Activated CD4-positive, alpha-beta T cell treated with anti-CD3 and anti-CD28 coated beads for 4 hours (primary cell): ENCODE results near the gene PGF.
"Not testable (repeated sequence)": the region's sequence is repeated elsewhere in the genome, so short reads cannot be mapped to it uniquely, and the experiment has no call there.

Source experiments
- DNase-seq, 2 donors: peaks; one replicate each; pipeline ENCODE4 v3.0.0-alpha.2; 2020

The PGF gene

DNA sequence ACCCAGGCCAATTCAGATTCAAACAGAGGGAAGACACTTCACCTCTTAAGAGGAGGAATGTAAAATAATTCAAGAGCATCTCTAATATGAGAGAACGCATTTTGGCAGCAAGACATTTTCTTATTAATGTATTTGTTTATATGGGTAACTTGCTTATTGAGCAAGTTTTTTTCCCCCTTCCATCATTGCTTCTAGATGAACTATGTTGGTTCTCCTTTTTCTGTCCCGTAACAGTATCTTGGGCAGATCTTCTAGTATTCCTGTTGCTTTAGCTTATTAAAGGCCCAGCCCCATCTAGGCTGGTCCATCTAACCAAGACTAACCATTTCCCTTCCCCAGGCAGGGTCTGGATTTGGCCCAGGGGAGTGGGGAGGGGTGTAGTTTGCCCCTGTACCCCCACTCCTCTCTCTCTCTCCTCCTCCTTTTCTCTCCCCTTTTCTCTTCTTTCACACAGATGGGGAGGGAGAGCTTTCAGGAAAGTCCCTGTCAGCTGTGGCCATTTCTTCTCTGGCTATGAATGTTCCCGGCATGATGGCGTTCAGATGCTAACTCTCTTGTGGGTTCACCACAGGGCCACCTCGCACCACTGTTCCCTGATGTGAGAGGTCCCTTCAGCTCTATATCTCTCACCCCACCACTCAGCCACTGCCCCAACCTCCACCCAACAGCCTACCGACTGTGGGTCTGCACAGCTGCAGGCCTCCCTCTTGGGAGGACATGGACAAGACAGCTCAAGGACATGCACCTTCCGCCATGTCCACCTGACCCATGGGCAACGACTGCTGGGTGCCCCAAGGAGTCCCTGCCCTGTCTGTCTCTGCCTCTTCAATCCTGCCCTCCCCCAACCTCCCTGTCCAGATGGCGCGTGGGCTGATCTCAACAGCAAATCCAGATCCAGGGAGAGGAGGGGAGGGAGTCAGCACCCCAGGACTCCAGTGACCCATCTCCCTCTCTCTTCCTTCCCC lies 16.6 kb downstream of the PGF start:
- DNase-seq = no peak

DNA sequence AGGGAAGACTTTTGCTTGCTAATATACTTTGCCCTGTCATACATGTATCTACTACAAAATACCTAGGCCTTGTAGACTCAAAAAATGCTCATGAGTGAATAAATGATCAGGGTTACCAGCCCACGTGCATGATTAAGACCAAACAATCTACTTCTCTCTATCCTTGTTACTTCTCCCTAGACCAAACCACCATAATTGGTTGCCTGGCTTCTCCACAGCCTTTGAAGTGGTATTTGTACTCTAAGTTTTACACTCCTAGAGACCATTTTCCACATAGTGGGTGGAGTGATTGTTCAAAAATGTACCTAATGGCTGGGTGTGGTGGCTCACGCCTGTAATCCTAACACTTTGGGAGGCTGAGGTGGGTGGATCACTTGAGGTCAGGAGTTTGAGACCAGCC lies 18.2 kb downstream of the PGF start:
- DNase-seq = no peak

DNA sequence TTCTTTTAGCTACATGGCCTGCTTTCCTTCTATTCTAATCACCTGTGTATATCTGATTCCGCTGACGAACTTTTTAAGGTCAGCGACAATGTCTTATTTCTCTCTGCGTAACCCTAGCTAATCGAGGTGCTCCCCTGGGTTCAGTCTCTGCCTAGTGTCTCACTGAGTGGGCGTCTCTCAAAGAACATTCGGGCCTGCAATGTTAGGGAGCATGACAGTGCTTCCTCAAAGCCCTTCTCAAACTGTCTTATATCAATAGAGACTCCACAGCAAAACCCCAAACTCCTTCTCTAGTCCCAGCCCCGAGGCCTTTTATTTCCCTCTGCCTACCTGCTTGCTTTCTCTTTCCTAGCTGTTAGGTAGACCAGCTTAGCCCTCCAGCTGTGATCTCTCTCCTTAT lies 18.7 kb downstream of the PGF start:
- no peak for DNase-seq

DNA sequence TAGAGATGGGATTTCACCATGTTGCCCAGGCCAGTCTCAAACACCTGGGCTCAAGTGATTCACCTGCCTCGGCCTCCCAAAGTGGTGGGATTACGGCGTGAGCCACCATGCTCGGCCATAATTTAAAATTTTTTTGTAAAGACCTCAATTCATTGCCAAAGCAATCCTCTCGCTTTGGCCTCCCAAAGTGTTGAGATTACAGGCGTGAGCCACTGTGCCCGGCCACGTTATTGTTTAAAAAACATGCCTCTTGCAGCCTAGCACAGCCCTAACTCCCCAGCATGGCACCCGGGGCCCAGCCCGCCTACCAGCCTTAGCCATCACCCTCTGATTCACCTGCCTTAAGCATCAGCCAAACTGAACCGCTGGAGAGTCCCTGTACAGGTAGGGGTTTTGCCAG lies 19.2 kb downstream of the PGF start:
- DNase-seq = no peak

DNA sequence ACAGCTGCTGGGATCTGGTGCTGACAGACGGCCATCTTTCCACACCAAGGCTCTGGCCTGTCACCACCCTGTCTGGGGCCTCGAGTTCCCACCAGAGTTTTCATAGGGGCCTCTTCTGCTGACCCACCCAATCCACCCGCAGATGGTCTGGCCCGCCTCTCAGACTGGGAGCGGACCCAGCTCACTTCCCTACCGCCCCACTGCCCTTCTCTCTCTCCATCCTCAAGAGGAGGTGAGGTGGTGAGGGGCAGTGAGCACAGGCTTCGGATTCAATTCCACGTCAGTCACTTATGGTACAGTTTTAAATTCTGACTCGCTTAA lies 20.1 kb downstream of the PGF start:
- no peak for DNase-seq

DNA sequence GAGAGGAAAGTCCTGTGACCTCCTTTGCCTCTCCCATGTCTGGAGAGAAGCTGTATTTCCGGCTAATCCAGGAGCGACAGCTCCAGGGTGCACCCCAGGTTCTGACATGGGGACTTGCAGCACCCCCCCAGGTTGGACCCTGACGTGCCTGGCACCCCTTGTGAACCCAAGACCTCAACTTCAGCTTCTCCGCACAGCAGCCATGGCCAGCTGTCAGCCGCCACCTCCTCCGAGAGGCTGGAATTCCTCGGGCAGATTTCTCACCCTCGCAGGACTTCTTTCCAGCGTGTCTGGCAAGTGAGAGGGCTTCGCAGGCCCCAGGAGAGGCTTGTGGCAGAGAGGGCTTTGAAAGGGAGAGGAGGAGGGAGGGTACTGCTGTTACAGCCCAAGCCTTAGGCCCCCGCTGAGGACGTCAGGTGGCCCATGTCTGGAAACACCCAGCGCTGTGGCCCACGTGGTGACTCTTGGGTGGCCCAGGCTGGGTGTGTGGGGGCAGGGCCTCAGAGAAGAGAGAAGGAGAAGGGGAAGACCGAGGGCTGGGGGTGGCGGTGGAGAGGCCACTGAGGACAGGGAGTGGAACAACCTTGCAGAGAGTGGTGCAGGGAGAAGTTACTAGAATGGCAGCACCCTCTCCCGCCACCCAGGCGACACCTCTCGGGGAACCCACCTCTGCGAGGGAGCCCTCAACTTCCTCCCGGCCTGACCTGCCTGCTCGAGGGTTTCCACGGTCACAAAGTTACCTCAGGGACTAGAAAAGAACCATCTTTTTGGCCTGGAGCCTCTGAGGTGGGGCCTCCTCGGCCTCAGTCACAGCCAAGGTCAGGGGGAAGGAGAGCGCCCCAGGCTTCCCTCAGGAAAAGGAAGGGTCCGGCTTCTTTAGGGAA lies 20.7 kb downstream of the PGF start:
- DNase-seq = no peak

DNA sequence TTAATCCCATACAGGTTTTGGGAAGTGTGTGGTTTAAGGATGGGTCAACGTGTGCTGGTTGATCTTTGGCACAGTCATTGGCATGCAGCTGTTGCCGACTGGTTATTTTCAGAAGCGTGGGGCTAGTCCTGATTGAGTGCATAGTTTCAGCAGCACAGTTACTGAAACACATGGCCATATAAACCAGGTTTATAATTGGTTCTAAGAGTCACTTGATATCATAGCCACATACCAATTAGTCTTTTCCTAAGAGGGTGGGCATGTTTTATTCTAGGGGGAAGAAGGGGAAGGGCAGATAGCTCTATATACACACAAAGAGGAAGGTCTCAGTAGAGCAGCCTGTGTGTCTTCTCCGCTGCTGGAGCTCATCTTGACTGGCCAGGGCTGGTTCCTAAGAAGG lies 21.4 kb downstream of the PGF start:
- no peak for DNase-seq

DNA sequence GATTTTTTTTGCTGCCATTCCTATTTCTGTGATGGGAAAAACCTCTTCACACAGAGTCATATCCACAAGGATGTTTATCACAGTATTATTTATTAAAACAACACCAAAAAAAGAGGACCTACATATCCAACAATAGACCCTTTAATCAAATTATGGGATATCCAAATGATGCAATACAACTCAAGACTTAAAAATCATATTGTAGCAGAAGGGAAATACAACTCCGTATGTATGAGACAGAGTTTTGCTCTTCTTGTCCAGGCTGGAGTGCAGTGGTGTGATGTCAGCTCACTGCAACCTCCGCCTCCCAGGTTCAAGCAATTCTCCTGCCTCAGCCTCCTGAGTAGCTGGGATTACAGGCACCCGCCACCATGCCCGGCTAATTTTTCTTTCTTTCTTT lies 22.5 kb downstream of the PGF start:
- not testable (repeated sequence) for DNase-seq

DNA sequence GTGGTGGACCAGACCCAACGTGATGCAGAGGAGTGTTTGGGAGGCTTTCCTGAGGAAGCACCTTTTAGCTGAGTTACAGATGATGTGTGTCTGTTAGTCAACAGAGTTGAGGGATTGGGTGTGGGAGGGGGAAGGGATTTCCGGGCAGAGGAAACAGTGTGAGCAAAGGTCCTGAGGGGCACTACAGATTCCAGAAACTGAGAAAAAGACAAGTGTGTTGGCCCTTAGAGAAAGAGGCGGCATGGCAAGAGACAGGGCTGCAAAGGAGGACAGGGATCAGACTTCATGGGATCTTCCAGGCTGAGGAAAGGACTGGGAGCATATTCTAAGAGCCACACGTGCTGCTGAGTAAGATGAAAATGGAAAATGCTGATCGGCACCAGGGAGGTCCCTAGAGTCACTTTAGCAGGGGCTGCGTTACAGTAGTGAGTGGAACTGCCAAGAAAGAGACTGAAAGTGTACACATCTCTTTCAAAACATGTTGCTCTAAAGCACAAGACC lies 22.9 kb downstream of the PGF start:
- no peak for DNase-seq

DNA sequence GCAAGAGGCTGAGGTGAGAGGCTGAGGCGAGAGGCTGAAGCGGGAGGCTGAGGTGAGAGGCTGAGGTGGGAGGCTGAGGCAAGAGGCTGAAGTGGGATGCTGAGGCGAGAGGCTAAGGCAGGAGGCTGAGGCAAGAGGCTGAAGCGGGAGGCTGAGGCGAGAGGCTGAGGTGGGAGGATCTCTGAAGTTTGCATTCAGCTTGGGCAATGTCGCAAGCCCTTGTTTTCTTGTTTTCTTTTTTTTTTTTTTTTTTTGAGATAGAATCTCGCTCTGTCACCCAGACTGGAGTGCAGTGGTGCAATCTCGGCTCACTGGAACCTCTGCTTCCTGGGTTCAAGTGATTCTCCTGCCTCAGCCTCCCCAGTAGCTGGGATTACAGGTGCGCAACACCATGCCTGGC lies 23.7 kb downstream of the PGF start:
- not testable (repeated sequence) for DNase-seq

DNA sequence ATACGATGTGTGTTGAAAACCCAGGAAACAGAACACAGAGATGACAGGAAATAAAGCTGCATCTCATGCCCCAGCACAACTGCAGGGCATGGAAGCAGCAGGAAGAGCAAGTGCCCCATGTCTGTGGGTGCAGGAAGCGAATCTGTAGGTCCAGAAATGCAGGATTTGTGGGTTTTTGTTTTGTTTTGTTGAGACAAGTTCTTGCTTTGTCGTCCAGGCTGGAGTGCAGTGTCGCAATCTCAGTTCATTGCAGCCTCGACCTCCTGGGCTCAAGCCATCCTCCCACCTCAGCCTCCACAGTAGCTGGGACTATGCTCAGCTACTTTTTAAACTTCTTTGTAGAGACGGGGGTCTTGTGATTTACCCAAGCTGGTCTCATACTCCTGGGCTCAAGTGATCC lies 26.2 kb downstream of the PGF start:
- no peak for DNase-seq

DNA sequence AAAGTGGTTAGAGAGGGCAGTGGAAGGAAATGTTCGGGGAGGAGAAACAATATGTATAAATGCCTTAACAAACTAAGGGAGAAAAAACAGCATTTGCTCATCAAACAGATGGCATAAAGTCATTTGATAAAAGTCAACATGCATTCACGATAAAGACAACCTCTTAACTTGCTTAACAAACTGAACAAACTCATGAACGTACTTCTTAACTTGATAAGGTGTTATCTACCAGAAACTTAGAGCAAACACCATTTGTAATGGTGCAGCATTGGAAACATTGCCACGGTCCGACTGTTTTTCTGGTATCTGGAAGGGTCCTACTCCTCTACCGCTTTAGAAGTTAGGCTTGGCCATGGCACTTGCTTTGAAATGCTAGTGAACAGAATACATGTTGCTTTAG lies 28.2 kb downstream of the PGF start:
- no peak for DNase-seq

DNA sequence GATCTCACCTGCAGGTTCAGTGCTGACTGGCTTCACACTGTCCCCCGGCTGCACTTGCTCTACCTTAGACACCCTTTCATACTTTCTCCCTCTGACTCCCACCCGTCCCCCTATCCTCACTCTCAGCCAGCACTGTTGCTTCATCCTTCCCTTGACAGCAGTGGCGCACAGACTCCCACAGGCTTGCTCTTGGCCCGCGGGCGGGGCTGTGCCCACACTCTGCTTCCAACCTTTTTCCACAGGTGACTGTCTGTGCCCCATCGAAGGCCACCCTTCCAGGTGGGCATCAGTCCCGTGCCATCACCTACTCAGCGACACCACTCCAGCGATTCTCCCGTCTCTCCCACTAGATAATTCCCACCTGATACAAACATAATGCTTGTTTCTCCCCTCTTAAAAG lies 31.3 kb downstream of the PGF start:
- no peak for DNase-seq

DNA sequence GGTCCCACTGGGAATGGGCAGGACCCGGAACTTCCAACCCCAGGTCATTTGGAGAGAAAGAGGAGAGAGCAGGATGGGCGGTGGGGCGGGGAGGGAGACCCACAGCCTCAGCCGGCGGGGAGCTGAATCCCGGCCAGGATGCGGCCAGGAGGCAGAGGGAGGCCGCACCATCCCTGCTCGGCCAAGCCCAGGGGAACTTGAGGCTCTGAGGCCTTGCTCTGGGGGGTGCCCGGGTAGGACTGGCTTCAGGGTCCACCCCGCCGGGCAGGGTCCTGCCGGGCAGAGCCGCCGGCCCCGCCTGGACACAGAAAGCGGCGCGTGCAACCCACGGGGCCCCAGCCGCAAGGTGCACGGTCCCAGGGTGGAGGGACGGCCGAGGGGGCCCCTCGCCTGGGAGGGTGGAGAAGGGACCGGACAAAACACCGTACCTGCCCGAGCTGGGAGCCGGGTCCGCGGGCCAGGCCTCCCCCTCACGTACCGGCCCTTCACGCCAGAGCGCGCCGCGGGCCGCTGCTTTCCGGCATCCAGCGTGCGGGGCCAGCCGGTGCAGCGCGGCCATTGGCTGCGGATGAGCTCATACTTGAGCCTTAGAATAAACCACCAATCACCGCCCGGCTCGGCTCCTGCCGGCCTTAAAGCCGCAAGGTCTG lies 32.5 kb downstream of the PGF start, which contains the start of gene RPS6KL1:
Gene RPS6KL1, minus strand, starts transcription at position 509 of the 650 bp plus-strand sequence. CDS start 1,719 bp downstream, outside the sequence.
- peak; percentile 44 to 49 for DNase-seq

DNA sequence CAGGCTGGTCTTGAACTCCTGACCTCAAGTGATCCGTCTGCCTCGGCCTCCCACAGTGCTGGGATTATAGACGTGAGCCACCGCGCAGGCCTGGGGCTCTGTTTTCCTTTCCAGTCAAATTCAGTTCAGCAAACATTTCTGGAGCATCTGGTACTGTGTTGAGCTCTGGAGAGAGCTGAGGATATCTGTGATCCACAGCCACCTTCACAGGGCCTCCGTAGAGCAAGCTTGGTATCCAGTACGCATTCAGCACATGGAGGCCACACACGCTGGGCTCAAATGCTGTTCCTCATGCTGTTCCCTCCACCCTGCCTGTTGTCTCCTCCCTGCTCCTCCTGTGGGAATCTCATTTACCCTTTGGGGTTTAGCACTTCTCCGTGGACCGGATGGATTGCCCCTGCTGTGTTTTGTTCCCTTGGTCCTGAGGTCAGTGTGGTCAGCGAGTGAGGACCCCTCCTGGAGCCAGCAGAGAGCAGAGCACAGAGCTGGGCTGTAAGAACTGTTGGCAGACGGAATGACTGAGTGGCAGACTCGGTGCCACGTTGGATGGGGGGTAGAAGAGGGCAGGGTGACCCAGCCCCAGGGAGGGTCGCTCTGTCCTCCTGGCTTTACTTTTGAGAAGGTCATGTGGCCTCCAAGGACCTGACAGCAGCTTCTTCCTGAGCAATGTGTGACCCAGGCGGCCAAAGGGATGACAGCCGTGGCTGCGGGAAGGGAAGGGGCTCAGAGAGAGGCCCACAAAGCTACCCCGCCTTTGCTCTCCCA lies 33.2 kb downstream of the PGF start:
- no peak for DNase-seq

DNA sequence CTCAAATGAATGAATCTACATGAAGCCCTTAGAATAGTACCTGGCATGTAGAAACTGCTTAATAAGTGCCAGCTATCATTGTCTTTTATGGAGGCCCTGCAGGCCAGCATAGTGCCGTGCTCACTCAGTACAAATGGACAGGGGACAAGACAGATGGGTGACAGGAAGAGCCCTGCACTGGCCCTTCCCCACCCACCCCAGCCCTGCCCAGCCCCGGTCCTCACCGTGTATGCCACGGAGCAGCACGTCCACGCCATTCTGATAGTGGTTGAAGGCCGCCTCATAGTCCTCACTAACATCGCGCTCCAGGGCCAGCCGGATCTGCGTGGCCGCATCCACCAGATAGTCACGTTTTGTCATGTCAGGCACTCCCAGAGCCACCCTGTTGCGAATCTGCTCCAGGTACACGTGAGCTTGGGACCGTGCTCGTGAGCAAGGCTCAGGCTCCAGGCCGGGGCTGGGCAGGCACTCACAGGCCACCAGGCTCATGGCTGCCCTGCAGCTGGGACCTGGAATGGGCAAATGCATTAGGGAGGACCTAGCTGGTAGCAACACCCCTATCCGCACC lies 34.3 kb downstream of the PGF start:
- DNase-seq = no peak

DNA sequence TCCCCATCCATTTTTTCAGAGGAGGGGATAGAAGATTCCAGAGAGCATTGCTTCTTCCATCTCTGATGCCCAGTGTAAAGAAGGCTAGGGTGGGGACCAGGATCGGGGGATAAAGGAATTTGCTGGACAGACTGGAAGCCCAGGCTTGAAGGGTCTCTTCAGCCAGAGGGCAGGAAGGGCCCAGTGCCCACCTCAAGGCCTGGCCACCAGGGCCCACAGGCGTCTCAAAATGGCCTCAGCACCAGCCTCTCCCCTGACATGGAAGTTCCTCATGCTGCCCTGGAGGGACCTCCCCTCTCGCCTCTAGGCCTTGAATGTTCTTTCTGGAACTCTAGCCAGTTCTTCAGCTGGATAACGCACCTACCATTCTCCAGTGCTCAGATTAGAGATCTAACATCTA lies 35.1 kb downstream of the PGF start:
- DNase-seq = no peak

DNA sequence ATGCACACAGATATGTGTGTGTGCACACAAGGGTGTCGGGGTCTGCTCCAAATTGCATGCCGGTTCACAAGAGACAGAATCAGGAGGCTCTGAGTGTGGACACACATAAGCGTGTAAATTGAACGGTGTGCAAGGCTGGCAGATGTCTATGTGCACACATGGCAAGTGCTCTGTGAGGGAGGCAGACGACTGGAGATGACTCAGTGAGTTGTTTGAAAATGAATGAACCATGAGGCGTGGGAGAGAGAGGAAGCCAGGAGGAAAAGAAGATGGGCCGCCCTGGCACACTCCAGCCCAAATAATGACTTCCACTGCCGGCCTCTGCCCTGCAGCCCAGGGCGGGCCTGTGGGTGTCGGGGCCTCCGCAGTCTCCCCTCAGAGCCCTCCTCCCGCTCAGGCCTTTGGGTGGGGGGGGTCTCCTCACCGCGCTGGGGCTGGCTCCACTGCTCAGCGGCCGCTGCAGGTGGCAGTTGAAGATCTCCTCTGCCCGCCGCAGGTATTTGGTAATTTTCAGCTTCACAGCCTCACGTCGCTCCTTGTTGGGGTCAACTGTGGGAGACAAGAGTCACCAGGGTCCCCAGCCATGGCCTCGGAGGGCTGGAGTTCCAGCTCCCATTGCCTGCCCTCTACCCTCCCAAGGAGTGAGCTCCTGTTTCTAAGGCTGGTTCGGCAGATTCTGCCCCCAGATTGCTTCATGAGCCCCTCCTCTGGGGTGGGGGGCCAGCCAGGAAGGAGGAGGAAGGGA lies 35.8 kb downstream of the PGF start:
- no peak for DNase-seq

DNA sequence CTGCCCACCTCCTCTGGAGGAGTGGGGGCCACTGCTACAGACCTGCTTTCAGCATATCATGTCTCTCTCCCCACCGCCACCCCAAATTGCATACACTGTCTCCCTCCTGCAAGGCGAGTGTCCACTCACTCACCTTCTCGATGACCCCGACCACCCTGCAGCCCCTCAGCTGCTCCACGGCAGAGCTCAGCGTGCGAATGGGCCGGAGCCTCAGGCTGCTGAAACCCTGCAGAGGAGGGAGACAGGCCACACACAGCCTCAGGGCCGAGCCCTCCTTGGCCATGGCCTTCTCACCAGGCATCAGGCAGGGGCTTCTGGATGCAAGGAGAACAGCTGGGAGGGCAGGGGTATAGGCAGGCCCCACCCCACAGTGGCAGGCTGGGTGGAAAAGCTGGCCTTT lies 37.0 kb downstream of the PGF start:
- DNase-seq = no peak

DNA sequence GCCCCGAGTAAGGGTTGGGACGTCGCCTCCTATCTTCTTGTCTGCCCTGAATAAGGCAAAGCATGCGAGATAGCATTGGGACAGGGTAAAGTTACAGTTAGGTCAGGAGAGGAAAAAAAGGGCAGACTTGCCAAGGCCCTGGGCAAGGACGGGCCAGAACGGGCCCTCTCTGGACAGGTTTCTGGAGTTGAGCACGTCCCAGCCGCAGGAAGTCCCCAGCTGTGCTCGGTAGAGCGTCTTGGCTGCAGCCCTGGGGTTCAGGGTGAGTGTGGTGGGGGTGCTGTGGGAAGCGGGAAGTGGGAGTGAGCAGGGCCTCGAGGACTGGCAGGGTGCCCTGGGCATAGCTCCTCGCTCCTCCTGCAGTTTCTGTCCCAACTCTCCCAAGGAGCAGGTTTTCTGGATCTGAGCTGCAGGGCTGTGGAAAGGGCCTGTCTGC lies 37.7 kb downstream of the PGF start:
- DNase-seq = no peak

DNA sequence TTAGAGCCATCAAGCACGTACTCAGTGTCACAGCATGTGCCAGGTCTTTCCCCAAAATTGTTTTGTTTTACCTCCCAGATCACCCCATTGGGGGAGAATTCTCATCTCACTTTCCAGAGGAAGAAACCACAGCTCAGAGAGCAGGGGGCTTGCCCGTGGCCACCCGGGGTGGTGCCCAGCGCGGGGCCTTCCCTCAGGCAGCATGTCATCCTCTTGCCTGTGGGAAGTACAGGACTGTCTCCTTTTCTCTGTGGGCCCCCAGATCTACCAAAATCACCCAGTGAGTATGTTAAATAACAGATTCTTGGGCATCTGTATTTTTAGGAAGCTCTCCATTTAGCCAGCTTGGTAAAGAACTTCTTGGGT lies 38.2 kb downstream of the PGF start:
- no peak for DNase-seq
